H1 (cell line): ENCODE results near the gene MSI2. TPM values are rescaled to one million over a fixed set of nuclear protein-coding genes. Genes with fewer than 3 reads are reported as not detected.
A peak's percentile ranks its signal among the peaks of the same experiment; 100 is the strongest.

Experiments
- CTCF ChIA-PET: fragments of 300-600 bp; sonication (Branson Sonifier 250); formaldehyde crosslinking; loops from one replicate; lab custom pipeline; 2021; ENCODE audit not compliant: partially characterized antibody; lab: Charles Lee
- POLR2A ChIA-PET: fragments of 300-600 bp; sonication (Branson Sonifier 250); formaldehyde crosslinking; loops from one replicate; lab custom pipeline; 2021; ENCODE audit warnings: inconsistent platforms; ENCODE audit not compliant: partially characterized antibody; lab: Charles Lee
- DNase-seq, 2 experiments: peaks; one replicate each; pipeline versions ENCODE4 v3.0.0 to v3.0.0-alpha.2; 2010 to 2022; ENCODE audit warnings: low spot score in 2 of 2, low read depth in 1 of 2, mixed read lengths in 1 of 2
- FAIRE-seq: peaks from 2 replicates; lab custom pipeline; 2011; peaks lifted over from hg19 to GRCh38; lab: Jason Lieb, UNC
- H2AFZ ChIP-seq: 2 replicates; pipeline ENCODE4 v1.8.1; 2012; ENCODE audit warnings: low read length, inconsistent platforms
- H2AK5ac ChIP-seq: 2 replicates; pipeline ENCODE4 v1.6.1; 2013; ENCODE audit warnings: low read depth, low read length
- H2BK120ac ChIP-seq: replicated peaks from 2 replicates; pipeline ENCODE3; 2013; ENCODE audit warnings: low read depth, low read length, inconsistent platforms
- H2BK12ac ChIP-seq: 2 replicates; pipeline ENCODE4 v1.6.1; 2013; ENCODE audit warnings: low read depth, low read length
- H2BK15ac ChIP-seq: 2 replicates; pipeline ENCODE4 v1.6.1; 2013; ENCODE audit warnings: low read length
- H2BK20ac ChIP-seq: 2 replicates; pipeline ENCODE4 v1.6.1; 2013; ENCODE audit warnings: low read length
- H2BK5ac ChIP-seq: 2 replicates; pipeline ENCODE4 v1.6.1; 2013; ENCODE audit warnings: low read depth, low read length
- H3K14ac ChIP-seq: 2 replicates; pipeline ENCODE4 v1.6.1; 2013; ENCODE audit warnings: inconsistent platforms; ENCODE audit not compliant: insufficient read length
- H3K18ac ChIP-seq: 2 replicates; pipeline ENCODE4 v1.6.1; 2013; ENCODE audit warnings: low read length; ENCODE audit errors: extremely low read depth
- H3K23ac ChIP-seq: 2 replicates; pipeline ENCODE4 v1.6.1; 2013; ENCODE audit warnings: inconsistent platforms; ENCODE audit not compliant: insufficient read length
- H3K23me2 ChIP-seq: 2 replicates; pipeline ENCODE4 v1.6.1; 2013; ENCODE audit warnings: low read depth, low read length
- H3K27ac ChIP-seq: 2 replicates; pipeline ENCODE4 v1.6.1; 2011; ENCODE audit warnings: low read depth, low read length, inconsistent platforms
- H3K27me3 ChIP-seq, 4 experiments: replicated peaks in 1 of 4; 1 replicate in 1 of 4; 2 replicates in 3 of 4; pipeline versions ENCODE4 v1.6.1 to v1.8.1; 2011 to 2013; ENCODE audit warnings: low read length in 3 of 4, mild to moderate bottlenecking in 3 of 4, inconsistent platforms in 2 of 4, mixed read lengths in 2 of 4, moderate library complexity in 1 of 4; ENCODE audit not compliant: control insufficient read depth in 3 of 4, insufficient read depth in 3 of 4; ENCODE audit errors: extremely low read depth in 1 of 4
- H3K36me3 ChIP-seq, 4 experiments: 2 replicates each; pipeline versions ENCODE4 v1.6.1 to v1.8.1; 2011 to 2013; ENCODE audit warnings: mild to moderate bottlenecking in 4 of 4, low read length in 3 of 4, moderate library complexity in 2 of 4, control low read depth in 1 of 4, inconsistent platforms in 1 of 4; ENCODE audit not compliant: insufficient read depth in 4 of 4, control insufficient read depth in 2 of 4
- H3K4ac ChIP-seq: replicated peaks from 2 replicates; pipeline ENCODE3; 2013; ENCODE audit warnings: low read length, low read depth, mixed read lengths, inconsistent platforms; ENCODE audit not compliant: insufficient read length
- H3K4me1 ChIP-seq, 4 experiments: replicated peaks in 1 of 4; 1 replicate in 1 of 4; 2 replicates in 3 of 4; pipeline versions ENCODE4 v1.6.1 to v1.8.1; 2011 to 2013; ENCODE audit warnings: low read length in 3 of 4, inconsistent platforms in 2 of 4, mixed read lengths in 1 of 4; ENCODE audit not compliant: insufficient read depth in 4 of 4, control insufficient read depth in 3 of 4
- H3K4me2 ChIP-seq, 2 experiments: 2 replicates each; pipeline versions ENCODE4 v1.6.1 to v1.8.1; 2011 to 2013; ENCODE audit warnings: low read depth in 2 of 2, low read length in 2 of 2, control low read depth in 1 of 2, inconsistent platforms in 1 of 2, mild to moderate bottlenecking in 1 of 2; ENCODE audit not compliant: insufficient read depth in 1 of 2
- H3K4me3 ChIP-seq, 4 experiments: fragments of 200-600, 300-600 bp in 1 of 4; sonication (generic), shearing (Covaris generic), sonication (Bioruptor Twin) in 1 of 4; 2 replicates each; pipeline versions ENCODE4 v1.5.1 to v1.8.1; 2011 to 2016; ENCODE audit warnings: low read length in 4 of 4, low read depth in 3 of 4, control low read depth in 2 of 4, inconsistent platforms in 2 of 4, mild to moderate bottlenecking in 2 of 4, mixed read lengths in 1 of 4, moderate library complexity in 1 of 4; ENCODE audit not compliant: insufficient read depth in 2 of 4; ENCODE audit errors: extremely low read depth in 1 of 4
- H3K56ac ChIP-seq: replicated peaks from 2 replicates; pipeline ENCODE3; 2013; ENCODE audit warnings: low read depth, mild to moderate bottlenecking, mixed read lengths, low read length, inconsistent platforms; ENCODE audit not compliant: insufficient read length
- H3K79me1 ChIP-seq: 2 replicates; pipeline ENCODE4 v1.6.1; 2013; ENCODE audit warnings: low read depth, low read length, control low read depth
- H3K79me2 ChIP-seq, 2 experiments: 2 replicates each; pipeline versions ENCODE4 v1.6.1 to v1.8.1; 2012 to 2013; ENCODE audit warnings: low read length in 2 of 2, mild to moderate bottlenecking in 2 of 2, inconsistent platforms in 1 of 2; ENCODE audit not compliant: insufficient read depth in 2 of 2, control insufficient read depth in 1 of 2
- H3K9ac ChIP-seq, 4 experiments: replicated peaks in 1 of 4; 1 replicate in 1 of 4; 2 replicates in 3 of 4; pipeline versions ENCODE4 v1.6.1 to v1.8.1; 2011 to 2013; ENCODE audit warnings: low read depth in 3 of 4, low read length in 3 of 4, control low read depth in 2 of 4, mild to moderate bottlenecking in 2 of 4, moderate library complexity in 2 of 4, inconsistent platforms in 1 of 4; ENCODE audit errors: extremely low read depth in 1 of 4
- H3K9me3 ChIP-seq, 2 experiments: 2 replicates each; pipeline versions ENCODE4 v1.6.1 to v1.8.1; 2012 to 2013; ENCODE audit warnings: mild to moderate bottlenecking in 2 of 2, moderate library complexity in 2 of 2, control low read depth in 1 of 2, inconsistent platforms in 1 of 2, low read depth in 1 of 2, low read length in 1 of 2, mixed read lengths in 1 of 2; ENCODE audit not compliant: insufficient read depth in 2 of 2
- H4K20me1 ChIP-seq, 2 experiments: replicated peaks in 1 of 2; 2 replicates each; pipeline versions ENCODE3 to v1.8.1; 2011 to 2013; ENCODE audit warnings: inconsistent platforms in 2 of 2, low read length in 2 of 2, mild to moderate bottlenecking in 1 of 2; ENCODE audit not compliant: insufficient read depth in 2 of 2, control insufficient read depth in 1 of 2
- H4K5ac ChIP-seq: 2 replicates; pipeline ENCODE4 v1.6.1; 2013; ENCODE audit warnings: low read length, low read depth, mixed read lengths, inconsistent platforms; ENCODE audit not compliant: insufficient read length
- H4K8ac ChIP-seq: 2 replicates; pipeline ENCODE4 v1.8.0; 2013; ENCODE audit warnings: mild to moderate bottlenecking, moderate library complexity, low read length, inconsistent platforms; ENCODE audit not compliant: insufficient read depth; ENCODE audit errors: extremely low read depth
- H4K91ac ChIP-seq: replicated peaks from 2 replicates; pipeline ENCODE3; 2013; ENCODE audit warnings: low read length, mixed read lengths, inconsistent platforms; ENCODE audit not compliant: insufficient read length
- CHD1 ChIP-seq: IDR thresholded peaks from 2 replicates; pipeline ENCODE4 v1.6.1; 2012; ENCODE audit warnings: low read depth, low read length, improper control_type of control experiment
- HDAC2 ChIP-seq, 2 experiments: fragments of 300-600 bp in 1 of 2; sonication (generic) in 1 of 2; IDR thresholded peaks; 2 replicates each; pipeline ENCODE4 v1.6.1; 2011 to 2012; ENCODE audit warnings: low read depth in 2 of 2, low read length in 2 of 2, mild to moderate bottlenecking in 2 of 2, moderate library complexity in 2 of 2, borderline replicate concordance in 1 of 2, inconsistent platforms in 1 of 2
- KDM5A ChIP-seq: fragments of 200-600 bp; IDR thresholded peaks from 2 replicates; pipeline ENCODE4 v1.7.1; 2012; ENCODE audit warnings: mild to moderate bottlenecking, low read length, inconsistent platforms, mixed read lengths
- MAFK ChIP-seq: IDR thresholded peaks from 2 replicates; pipeline ENCODE4 v1.6.1; 2012; ENCODE audit warnings: low read depth, mild to moderate bottlenecking, improper control_type of control experiment, low read length
- SIN3A ChIP-seq, 2 experiments: IDR thresholded peaks in 1 of 2; conservative IDR thresholded peaks in 1 of 2; 2 replicates each; pipeline ENCODE4 v1.6.1; 2011 to 2012; ENCODE audit warnings: low read length in 2 of 2, improper control_type of control experiment in 1 of 2, low read depth in 1 of 2, mild to moderate bottlenecking in 1 of 2
- TBP ChIP-seq: IDR thresholded peaks from 2 replicates; pipeline ENCODE4 v1.6.1; 2011; ENCODE audit warnings: low read depth, low read length, improper control_type of control experiment
- WGBS, 2 experiments: shearing (Covaris generic) in 1 of 2; methylation state at CpG; one replicate each; pipeline versions ENCODE4 v1.1.6 to v1.1.7; 2013 to 2015; ENCODE audit warnings: low lambda C conversion rate in 2 of 2, mixed read lengths in 2 of 2, inconsistent platforms in 1 of 2, low coverage in 1 of 2, missing lambda C conversion rate in 1 of 2; ENCODE audit not compliant: insufficient replicate concordance in 2 of 2, insufficient coverage in 1 of 2, insufficient read length in 1 of 2; ENCODE audit errors: extremely low coverage in 1 of 2, missing lambda C conversion rate in 1 of 2; 5-methylcytosine and 5-hydroxymethylcytosine counted together
- polyA plus RNA-seq, 7 experiments: library from polyadenylated mRNA; depleted of rRNA in 3 of 7; stranded (reverse) in 5 of 7; unstranded in 2 of 7; fragments of >200 nt in 5 of 7; fragments of 200-250 nt in 2 of 7; gene quantifications; 1 replicate in 5 of 7; 2 replicates in 1 of 7; 4 replicates in 1 of 7; pipeline versions ENCODE4 v1.2.1 to v1.2.3, GENCODE V29; 2011 to 2013; ENCODE audit warnings: missing spikeins in 2 of 7, mixed read lengths in 2 of 7
- total RNA-seq: library from RNA; stranded (reverse); fragmentation: NEBNext Ultra II Directional; extraction: Animal tissue kit (Norgen Biotek cat#: 25700); gene quantifications from 2 replicates; pipeline ENCODE4 v1.2.1, GENCODE V29; 2021

MSI2 gene
- total and polyA plus RNA-seq, 2 of the 8 experiments (the other 6 are each of a cell fraction or from before 2014, with no cell fraction given) = 36.7 to 80.6 TPM

DNA sequence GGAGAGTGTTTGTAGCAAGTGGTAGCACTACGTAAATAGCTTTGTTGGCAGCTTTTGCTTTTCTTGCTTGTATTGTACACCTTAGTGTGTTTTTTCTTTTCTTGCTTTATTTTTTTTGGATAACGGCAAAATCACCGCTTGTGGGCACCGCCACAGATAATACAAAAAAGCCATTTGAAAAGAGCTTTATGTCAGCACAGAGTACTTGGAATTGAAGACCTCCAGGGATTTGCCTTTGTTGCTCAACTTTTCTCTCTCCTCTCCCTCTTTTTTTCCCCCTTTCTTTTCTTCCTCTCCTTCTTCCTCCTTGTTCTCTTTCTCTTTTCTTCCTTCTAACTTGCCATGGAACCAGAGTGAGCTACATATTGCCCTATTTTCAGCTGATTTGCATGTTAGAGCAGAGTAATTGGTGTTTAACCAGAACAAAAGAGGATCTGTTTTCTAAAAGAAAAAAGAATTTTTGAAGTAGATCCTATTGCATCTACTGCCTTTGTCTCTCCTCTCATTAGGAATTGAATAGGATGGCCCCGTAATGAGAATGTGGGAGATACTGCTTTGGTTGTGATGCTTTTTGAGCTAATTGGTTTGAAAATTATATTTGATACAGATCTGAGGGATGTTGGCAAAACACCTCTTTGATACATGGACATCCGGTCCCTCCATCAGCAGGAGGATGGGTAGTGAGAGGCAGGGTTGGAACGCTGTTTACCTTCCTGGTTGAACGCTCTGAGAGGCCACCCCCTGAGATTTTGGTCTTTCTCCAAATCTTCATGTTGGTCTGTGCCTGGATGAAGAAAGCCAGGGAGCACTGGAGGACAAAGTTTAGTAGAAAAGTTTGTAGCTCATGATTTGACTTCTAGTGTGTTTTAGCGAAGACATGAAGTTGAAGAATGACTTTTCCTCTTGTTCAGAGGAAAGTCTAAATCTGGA is 85.6 kb downstream of the MSI2 start:
- Histone ChIP-seq H2AFZ (no peak overlapping the region), H4K5ac (no peak overlapping the region), H3K9me3 (no peaks in the 10 kb centered on the region; a peak in 1 of 4 replicates), H3K14ac (no peak overlapping the region), H3K4me1 (peaks cover 12 to 33% (median 22%) of the 10 kb centered on the region in 4 experiments), H2BK20ac (0 out of 2 replicates have a peak overlapping the region, but pooled peaks have one; percentile 34), H3K79me2 (peaks cover 0 to 38% of the 10 kb centered on the region in 2 experiments; a peak in 3 of 4 replicates), H2BK120ac (no peak overlapping the region), H3K56ac (no peak overlapping the region), H3K23ac (no peak overlapping the region), H2BK15ac (0 out of 2 replicates have a peak overlapping the region, but pooled peaks have one; percentile 13), H4K91ac (no peak overlapping the region), H3K18ac (peak overlapping the region; percentile 62; the same call in 1 of the 2 replicates), H2AK5ac (no peak overlapping the region), H3K36me3 (no peaks in the 10 kb centered on the region; a peak in 2 of 8 replicates), H4K8ac (no peak overlapping the region), H3K9ac (no peak overlapping the region), H3K4ac (no peak overlapping the region), H3K23me2 (no peaks in the 10 kb centered on the region), H4K20me1 (peaks cover under 1 to 6% of the 10 kb centered on the region in 2 experiments), H2BK5ac (no peak overlapping the region; the same call in 1 of the 2 replicates), H3K79me1 (peaks cover 6% of the 10 kb centered on the region; the same call in 1 of the 2 replicates), H3K27me3 (no peaks in the 10 kb centered on the region), H2BK12ac (peak overlapping the region; percentile 84; the same call in 1 of the 2 replicates), H3K27ac (no peak overlapping the region), H3K4me3 (peak overlapping the region in 1 of 4 experiments; percentile 18; a peak in 1 of 8 replicates), H3K4me2 (peak overlapping the region; percentile 44 to 62; a peak in 3 of 4 replicates)
- 73% methylated on average over 9 of the region's 9 CpGs; no CpG with 5 or more reads in 1 of the 2 experiments for WGBS, 2 experiments
- ChIA-PET CTCF (interaction anchor here (1.0 to 2.4 kb wide), 4 partner anchors 15 to 99 kb away, joined by 3 to 8 read pairs (median 4); no protein-coding TSS in a partner anchor), POLR2A (interaction anchor here (0.7 to 1.4 kb wide), 2 partner anchors 31 to 47 kb away, joined by 3 read pairs; no protein-coding TSS in a partner anchor)
- DNase-seq (no peak), FAIRE-seq (no peak)
- TF ChIP-seq TBP (no peak), SIN3A (conservative IDR thresholded peaks at IDR 0.05 in 1 of 2, IDR thresholded peaks at IDR 0.05 in 1 of 2; ENCODE audit: low read depth in 1 of 2, low read length in 2 of 2) (no peak), MAFK (no peak), HDAC2 (IDR thresholded peaks at IDR 0.05; ENCODE audit: borderline replicate concordance in 1 of 2, low read depth in 2 of 2, low read length in 2 of 2) (no peak), CHD1 (no peak), KDM5A (no peak)
